ENCODE data around the gene NTM.

Gene NTM

DNA sequence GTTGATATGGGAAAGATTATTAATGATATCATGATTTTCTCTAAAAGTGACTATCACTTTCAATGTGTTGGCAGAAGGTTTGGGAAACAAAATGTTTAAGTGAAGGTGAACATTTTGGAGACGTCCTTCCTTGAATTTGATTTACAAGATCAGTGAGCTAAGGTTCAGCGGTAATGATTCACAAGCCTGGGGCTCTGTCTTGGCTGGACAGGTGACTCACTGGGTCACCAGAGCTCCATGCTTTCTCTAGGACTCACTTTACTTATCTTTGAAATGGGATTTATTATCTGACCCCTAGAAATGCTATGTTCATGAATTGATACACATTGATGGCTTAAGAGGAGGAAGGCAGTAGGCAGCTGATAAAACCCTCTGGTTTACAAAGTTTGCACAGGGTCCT, 437.5 kb downstream of the NTM start:
- no peak for DNase-seq

DNA sequence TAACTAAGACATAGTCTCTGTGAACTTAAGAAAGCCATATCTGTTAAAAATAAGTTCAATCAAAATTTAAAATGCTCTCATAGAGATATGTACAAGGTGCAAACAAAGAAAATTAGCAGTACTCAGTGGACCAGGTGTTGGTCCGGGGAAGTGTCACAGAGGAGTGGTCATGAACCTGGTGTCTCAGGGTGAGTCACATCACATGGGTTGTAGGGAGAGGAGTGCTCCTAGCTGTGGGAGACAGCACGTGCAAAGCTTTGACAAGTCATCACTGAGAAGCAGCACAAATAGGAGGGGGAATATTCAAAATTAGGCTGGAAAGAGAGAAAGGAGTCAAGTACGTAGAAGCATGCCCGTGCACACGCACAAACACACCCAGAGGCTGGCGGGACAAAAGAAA, 438.1 kb downstream of the NTM start:
- no peak for DNase-seq

DNA sequence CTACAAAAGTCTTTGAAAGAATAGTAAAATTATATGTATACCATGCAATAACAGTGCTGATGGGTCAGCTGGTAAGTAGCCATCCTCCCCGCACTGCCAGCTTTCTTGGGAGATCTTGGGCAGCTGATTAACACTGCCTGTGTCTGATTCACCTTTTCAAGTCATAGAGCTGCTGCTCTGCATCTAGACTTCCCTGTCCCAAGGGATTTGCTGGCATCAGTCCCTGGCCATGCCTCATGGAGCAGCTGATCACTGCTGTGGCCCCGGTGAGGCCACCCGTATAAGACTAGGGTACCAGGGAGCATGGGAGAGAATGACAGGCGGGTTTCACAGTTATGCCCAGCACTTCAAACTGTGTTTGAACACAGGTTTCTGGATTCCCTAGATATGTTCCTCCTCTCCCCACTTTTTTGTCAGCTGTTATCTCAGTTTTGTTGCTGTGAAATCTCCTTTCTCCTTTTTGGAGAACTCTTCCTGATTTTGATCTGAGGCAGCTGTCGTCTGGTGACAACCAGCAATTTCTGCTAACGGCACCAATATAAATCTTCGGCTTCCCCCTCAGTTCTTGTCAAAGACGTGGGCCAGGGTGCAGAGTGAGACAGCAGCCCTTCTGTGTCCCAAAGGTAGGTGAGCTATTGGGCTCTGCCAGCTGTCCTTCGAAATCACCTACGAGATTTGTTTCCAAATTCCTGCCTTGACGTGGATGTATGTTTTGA, 438.9 kb downstream of the NTM start:
- no peak for DNase-seq

DNA sequence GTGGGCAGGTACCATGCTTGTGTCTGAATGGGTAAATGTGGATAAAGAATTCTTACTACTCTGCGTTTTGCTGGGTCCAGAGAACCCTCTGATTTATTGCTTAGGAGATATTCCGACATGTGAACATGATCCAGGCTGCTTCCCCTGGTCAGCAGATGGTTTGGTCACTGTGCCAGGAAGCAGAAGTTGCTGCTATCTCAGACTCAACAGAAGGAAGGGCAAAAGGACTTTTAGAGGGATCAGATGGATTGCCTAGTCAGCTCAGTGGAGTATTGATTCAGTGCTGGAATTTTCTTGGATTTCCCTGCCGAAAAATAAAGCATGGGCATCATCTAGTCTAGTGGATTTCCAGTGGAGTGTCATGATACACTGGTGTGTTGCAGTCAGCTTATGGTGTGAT, 440.1 kb downstream of the NTM start:
- no peak for DNase-seq

DNA sequence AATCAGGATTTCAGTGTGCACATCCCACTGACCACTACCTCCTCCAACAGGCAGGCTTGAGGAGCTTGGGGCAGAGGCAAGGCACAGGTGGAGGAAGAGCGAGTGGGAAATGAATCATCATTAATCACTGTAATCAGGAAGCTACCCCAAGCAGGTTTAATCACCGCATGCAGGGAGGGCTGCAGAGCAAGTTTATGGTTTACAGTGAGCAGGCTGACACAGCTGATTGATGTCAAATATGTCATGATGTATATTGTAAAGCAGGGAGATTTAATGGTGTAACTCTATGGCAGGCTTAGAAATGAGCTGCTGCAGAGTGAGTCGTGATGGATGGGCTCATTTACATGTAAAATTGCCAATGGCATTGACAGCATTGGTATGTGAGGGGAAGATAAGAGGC, 441.0 kb downstream of the NTM start:
- DNase-seq = no peak

DNA sequence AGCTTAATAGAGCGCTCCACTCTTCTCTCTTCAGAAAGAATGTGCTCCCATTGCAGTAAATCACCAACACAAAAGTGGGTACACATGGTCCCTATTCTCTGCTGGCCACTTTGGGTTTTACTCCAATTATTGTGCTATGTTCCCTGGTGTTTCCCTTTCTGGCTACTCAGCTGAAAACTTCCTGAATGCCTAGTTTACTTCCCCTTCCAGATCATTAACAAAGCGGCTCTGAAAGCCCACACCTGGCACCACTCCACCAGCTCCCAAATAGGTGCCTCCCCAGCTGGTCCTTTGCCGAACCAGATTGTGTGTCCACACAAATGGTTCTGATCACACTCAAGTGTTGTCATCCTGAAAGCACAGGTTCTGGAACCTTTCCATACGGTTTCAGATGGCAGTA, 443.7 kb downstream of the NTM start:
- no peak for DNase-seq

DNA sequence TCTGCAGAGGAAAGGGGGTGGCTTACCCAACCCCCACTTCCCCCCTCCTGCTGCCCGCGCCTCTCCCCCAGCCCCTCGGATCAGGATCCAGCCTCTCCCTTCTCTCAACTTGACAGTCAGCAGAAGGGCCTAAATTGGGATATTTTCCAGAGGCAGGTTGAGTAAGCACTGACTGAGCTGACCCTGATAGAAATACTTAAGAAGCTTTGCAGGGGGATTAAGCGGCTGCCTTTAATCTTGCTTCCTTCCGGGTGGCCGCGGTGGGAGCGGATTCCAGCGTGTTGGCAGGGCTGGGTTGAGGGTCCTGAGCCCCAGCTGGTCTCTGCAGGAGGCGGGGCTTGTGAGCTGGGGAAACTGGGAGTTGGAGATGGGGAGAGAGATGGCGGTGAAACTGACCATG, 445.2 kb downstream of the NTM start:
- DNase-seq = no peak

DNA sequence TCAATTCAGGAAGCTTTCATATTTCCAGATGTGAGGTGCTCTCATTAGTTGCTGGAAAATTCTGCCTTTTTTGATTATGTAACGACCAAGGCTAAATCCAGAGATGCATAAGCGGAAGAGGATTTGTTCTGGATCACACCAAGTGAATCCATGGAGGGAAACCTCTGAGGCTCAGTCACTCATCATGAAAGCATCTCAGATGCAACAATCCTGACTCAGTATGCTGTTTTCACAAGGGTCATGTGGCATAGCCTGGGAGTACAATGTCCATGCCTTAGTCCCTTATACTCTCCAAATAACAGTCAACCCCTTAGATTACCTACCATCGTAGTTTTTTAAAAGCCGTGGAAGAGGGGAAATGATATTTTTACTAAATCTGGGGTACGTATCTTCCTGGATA, 445.6 kb downstream of the NTM start:
- DNase-seq = no peak

DNA sequence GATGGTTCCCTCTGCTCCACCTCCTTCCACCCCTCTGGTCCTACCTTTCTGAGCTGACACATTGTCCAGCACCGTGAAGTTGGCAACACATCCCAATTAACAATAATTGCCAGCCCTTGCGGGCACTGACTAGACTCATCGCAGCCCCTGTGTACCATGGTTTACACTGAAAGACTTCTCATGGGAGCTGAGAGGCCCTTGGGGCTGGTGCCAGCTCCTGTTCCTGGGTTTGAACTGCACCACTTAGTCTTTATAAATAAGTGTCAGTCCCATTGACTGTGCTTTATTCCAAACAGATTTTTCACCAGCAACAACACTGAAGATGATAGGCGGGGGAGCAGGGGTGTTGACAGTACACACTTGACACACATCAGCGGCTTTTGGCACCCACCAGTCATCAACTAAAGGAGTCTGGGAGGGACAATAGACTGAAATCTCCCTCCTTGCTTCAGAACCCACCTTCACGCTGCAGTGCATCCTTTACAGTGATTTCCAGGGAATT, 447.3 kb downstream of the NTM start:
- no peak for DNase-seq

DNA sequence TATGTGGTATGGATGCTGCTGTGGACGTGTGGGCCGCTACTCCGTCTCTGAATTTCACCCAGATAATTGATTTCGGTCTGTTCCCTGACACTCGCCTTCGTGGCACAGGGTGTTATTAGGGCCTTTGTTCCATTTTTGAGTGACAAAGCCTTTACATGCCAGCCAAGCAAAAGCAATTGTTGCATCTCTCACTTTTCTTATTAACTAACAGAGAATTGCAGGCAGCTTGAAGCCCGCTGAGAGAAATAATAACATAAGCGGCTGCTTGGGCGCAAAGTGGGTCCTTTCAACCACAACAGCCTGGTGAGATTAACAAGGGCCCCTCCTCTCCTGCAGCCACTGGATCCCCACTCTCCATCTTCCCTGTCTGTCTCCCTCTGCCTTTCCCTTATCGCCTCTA, 449.4 kb downstream of the NTM start:
- DNase-seq = no peak

DNA sequence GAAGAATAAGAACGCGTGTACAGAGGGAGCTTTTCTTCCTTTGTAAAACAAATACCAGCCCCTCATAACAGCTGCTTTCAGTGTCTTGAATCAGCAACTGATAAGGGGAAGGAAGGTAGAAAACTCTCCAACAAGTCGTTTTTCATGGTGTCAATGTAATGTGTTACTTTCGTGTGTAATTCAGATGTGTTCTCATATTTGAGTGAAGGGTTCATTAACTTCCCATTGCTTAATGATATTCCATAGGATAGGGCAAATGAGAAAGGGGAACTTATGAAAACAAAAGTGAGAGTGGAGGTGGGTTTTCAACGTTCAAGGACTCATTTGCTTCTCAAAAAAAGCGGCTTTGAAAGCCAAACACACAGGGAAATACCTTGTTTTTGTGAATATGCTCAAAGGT, 452.1 kb downstream of the NTM start:
- no peak for DNase-seq

DNA sequence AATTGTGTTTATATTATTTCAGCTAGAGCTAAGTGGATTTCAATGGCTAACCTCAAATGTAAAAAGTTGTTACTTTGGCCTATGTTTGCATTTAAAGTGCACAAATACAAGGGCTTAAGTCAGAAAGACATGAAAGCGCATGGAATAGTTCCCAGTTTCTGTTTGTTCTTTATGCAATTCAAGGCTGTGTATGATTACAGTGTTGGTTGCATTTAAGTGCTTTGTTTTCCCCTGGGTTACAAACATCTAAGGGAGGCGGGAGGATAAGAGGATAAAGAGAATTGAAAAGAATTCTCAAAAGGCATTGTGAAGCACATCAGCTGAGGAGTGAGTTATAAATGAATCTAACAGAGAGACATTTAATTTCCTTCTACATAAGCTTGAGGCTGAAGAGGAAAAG, 453.4 kb downstream of the NTM start:
- DNase-seq = no peak

DNA sequence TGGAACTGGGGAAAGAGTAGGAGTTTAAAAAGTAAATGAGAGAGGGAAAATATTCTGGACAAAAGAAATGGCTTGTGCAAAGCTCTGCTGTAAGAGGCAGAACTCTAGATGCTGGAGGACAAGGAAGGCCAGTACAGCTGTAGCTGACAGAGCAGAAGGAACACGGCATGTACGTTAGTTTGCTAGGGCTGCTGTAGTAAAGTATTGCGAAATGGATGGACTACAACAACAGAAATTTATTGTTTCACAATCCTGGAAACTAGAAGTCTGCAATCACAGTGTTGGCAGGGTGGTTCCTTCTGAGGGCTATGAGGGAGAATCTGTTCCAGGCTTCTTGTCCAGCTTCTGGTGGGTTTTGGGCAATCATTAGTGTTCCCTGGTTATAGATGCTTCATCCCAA, 454.4 kb downstream of the NTM start:
- DNase-seq = no peak

DNA sequence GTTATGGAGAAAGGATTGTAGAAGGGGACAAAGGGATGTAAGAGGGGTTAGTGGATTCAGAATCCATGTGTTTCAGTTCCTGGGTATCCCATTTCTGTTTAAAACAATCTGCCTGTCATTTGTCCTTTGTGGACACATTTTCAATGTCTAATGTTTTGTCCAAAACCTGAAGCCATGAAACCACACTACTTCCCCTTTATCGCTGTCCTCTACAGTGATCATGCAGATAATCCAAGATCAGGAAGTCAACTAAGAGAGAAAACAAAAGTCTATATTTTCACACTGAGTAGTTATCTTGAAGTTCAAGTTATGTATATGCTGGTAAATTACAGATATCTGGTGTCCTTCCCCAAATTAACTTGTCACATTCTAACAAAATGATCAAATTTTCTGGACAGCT, 457.0 kb downstream of the NTM start:
- DNase-seq = no peak

DNA sequence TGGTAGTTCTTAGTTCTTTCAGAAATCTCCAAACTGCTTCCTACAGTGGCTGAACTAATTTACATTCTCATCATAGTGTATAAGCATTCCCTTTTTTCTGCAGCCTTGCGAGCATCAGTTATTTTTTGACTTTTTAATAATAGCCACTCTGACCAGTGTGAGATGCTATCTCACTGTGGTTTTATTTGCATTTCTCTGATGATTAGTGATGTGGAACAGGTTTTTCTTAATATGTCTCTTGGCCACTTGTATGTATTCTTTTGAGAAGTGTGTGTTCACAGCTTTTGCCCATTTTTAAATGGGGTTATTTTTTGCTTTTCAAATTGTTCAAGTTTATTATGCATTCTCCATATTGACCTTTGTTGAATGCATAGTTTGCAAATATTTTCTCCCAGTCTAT, 459.3 kb downstream of the NTM start:
- no peak for DNase-seq

DNA sequence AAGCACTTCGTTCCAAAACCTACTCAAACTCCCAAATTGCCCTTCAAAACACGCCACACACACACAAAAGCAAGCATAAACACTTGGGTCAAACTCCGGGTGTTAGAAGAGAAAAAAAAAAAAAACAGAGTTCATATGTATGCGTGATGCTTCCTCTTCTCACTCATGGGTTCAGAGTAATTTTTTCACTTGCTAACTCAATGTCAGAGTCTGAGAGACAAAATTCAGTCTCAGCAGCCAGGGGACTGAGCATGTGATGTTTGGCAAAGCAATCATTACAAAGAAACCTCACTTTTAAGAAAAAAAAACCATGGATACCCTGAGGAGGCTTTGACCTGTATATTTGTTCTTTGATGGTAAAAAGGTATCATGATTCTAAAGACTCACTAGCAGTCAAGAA, 461.7 kb downstream of the NTM start:
- no peak for DNase-seq

DNA sequence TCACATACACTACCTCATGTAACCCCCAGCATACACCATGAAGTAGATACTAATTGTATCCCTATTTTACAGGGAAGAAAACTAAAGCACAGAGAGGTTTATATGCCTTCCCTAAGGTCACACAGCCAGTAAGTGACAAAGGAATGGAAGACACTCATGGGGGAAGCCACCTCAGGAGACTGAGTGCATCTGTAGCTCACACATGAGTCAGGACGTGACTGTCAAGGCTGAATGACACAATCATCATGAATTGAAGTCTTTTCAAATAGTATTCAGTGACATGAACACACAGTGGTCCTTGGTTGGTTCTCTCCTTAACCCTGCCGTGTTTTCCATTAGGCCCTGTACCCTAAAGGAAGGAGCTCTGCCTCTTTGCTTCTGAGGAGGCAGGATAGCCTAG, 463.0 kb downstream of the NTM start:
- DNase-seq = no peak

DNA sequence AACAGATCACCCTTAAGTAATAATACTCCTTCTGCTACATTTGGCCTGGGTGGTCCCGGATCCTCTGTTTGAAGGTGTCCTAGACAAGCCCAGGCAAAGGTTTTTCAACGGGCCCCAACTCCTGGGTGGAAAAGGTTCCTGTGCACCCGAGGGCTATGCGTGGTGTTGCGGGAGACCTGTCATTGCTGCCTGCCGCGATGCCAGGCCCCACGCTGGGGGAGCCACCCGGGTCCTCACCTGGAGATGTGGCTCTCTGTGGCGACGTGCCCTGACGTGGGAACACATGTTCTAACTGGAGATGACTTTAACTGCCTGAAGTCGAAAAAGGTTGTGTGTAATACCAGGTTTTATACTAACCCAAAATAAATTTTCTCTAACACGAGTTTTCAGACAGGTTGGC, 467.1 kb downstream of the NTM start:
- no peak for DNase-seq

DNA sequence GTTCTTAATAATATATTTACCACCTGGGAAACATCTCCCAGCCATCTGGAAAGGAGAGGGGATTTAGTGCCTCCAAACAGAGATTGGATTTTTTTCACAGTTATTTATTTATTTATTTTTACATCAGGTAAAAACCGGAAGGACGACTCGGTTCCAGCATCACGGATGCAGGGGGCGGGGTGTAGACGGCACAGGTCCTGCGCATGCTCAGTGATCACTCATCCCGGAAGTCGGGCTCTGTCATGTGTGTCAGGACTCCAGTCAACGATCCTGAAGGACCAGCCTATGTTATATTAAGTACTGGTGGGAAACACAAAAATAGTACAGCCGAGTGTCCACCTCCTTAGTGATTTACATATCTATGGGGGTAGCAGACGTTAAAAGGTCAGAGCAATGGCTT, 467.6 kb downstream of the NTM start:
- DNase-seq = no peak

DNA sequence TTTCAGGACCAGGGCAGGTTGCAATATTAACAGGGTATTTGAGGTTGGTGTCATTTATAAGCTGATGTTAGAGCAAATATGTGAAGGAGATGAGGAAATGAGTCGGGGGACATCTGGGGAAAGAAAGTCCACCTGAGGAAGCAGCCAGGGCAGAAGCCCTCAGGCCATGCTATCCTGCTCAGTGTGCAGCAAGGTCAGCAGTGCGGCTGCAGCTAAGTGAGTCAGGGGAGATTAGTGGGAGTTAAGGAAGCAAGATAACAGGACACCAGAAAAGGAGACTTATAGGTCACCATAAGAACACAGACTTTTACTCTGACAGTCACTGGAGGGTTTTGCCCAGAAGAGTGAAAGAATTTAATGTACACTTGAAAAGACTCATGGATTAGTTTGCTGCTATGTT, 468.9 kb downstream of the NTM start:
- DNase-seq = no peak

DNA sequence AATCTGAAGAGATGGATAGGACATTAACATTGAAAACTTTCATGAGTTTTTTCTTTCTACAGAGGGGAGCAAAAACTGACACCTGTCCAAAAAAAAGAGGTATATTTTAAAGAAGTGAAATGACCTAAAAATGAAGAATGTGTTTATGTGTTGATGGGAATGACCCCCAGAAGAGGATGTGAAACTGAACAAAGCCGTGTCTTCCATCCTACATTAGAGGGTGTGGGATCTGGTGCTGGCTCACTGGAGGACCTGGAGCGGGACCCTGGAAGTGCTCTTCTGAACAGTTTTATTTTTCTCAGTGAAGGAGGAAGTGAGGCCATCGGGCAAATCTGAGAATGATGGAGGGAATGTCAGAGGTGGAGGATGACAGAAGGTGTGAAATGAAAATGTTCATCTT, 470.1 kb downstream of the NTM start:
- no peak for DNase-seq

DNA sequence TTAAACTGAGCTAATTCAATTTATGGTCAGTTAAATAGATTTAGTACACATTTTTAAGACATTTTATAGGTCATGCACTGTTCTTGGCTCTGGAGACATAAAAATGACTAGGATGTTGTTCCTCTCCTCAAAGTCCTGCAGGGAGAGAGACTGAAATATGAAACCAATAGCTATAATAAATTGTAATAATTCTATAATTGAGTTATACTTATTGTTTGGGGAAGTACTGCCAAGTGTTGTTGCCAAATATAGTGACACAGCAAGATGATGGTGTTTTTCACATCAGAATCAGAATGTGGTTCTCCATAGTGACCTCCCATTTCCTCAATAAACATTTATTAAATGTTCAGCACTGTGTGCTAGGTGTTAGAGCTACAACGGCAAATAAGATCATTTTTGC, 470.6 kb downstream of the NTM start:
- DNase-seq = no peak

DNA sequence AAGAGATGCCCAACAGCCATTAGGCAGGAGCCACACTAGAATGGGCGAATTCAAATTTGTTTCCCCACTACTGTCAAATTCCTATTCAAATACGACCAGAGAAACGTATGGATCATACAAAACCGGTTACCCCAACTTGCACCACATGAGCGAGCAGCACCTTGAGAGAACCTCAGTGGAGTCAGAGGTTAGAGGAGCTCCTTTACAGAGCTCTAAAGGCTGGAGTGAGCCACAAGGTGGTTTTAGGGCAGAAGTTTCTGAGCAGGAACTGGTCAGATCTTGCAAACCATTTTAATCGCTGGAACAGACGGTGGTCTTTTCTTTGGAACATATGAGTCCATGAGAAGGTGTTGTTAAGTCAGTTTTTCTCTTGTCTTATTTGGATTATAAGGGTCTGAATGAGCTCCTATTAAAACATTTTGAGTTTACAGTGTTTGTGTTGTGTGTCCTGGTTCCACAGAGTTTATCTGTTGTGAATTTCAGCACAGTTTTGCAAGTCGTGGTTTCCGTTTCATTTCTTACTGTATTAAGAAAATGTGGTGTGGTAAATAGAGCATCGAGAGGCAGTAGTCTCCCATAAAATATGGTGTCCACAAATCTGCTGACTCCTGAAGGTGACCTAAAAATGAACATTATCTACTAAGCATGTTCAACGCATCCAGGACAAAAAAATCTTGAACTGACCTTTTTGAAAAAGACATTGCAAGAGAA, 471.7 kb downstream of the NTM start:
- no peak for DNase-seq

DNA sequence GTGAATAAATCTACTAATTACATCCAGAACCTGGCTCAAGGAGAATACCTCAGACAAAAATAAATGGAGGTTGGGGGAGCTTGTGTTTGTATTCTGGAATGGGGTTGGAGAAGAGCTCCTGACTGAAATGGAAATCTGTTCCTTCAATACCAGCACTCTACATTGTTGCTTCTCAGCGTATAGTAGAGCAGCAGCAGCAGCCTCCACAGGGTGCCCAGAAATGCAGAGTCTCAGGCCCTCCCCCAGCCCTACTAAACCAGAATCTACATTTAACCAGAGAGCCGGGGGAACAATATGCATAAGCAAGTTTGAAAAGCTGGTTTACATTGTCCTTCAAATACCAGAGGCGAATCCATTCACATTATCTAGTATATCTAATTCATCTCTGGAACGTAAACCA, 474.8 kb downstream of the NTM start:
- no peak for DNase-seq

DNA sequence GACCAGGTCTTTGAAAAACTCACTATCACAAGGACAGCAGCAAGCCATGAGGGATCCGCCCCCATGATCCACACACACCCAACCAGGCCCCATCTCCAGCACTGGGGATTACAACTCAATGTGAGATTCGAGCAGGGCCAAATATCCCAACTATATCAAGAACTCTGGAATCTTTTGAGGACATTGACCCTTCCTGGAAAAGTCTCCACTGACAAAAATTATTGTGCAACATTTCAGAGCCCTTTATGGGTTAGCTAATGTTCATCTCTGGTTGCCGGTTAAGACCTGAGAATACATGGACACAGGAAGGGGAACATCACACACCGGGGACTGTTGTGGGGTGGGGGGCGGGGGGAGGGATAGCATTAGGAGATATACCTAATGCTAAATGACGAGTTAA, 479.1 kb downstream of the NTM start:
- DNase-seq = no peak
